T-helper 9 cell (primary cell): Measurements from ENCODE around the gene USP10.
"Not testable (repeated sequence)": the region's sequence is repeated elsewhere in the genome, so short reads cannot be mapped to it uniquely, and the experiment has no call there.

Experiments
- DNase-seq: peaks from one replicate; pipeline ENCODE4 v3.0.0-alpha.2; 2020

USP10 gene

GRCh38 chr16:84673561-84673960 is 26.2 kb upstream of the USP10 start:
- no peak for DNase-seq

- DNase-seq = no peak
These were observed 24.4 kb upstream of the USP10 start for GRCh38 chr16:84675423-84675822.

- DNase-seq = no peak
These were observed 23.9 kb upstream of the USP10 start for GRCh38 chr16:84675884-84676283.

- no peak for DNase-seq
These were observed 22.6 kb upstream of the USP10 start for GRCh38 chr16:84677017-84677803.

- DNase-seq = no peak
These were observed 22.0 kb upstream of the USP10 start for GRCh38 chr16:84677849-84678248.

GRCh38 chr16:84678541-84678940 is 21.3 kb upstream of the USP10 start:
- no peak for DNase-seq

DNA sequence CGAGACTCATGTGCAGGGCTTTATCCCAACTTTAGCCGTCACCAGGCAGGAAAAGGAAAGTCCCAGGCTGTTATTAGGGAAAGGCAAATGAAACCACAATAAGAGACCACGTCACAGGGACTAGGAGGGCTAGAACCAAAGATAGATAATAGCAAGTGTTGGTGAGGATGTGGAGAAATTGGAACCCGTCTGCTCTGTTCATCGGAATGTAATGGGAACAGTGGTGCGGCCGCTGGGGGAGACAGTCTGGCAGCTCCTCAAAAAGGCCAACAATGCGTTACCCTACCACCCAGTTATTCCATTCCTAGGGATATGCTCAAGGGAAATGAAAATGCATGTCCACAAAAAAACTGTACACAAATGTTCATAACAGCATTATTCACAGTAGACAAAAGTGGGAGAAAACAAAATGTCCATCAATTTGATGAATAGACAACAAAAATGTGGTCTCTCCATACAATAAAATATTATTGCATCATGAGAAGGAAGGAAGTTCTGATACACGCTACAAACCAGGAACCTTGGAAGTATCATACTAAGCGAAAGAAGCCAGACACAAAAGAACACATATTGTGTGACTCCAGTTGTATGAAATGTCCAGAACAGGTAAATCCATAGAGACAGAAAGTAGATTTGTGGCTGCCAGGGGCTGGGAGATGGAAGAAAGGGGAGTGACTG is 19.5 kb upstream of the USP10 start:
- no peak for DNase-seq

DNA sequence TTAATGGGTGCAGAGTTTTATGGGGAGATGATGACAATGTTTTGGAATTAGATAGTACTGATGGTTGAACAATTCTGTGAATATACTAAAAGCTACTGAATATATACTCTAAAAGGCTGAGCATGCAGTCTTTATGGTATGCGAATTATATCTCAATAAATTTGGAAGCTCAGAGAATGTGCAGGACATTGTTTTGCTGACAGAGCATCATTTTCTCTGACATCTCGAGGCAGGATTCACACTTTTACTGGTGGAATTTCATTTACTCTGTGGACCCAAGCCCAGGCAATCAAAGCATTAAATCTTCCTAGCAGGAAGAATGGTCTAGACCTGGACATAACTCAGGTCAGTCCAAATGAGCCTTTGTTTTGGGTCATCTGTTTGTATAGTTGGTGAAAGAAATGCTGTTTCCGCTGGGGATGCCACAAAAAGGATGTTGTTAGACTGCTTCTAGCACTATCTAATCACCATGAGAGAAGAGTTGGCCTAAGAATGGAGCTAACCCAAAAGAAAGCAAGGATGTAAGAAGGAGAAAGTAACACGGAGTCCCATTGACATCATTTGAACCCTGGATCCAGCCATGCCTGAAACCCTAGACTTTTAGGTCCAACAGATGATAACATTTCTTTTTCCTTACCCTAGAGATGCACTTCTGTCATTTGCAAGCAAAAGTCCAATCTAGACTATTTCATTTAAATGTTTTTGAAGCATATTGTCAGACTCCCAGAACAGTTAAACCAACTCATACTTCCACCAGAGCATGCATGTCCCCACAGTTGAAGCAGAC is 18.8 kb upstream of the USP10 start:
- no peak for DNase-seq

DNA sequence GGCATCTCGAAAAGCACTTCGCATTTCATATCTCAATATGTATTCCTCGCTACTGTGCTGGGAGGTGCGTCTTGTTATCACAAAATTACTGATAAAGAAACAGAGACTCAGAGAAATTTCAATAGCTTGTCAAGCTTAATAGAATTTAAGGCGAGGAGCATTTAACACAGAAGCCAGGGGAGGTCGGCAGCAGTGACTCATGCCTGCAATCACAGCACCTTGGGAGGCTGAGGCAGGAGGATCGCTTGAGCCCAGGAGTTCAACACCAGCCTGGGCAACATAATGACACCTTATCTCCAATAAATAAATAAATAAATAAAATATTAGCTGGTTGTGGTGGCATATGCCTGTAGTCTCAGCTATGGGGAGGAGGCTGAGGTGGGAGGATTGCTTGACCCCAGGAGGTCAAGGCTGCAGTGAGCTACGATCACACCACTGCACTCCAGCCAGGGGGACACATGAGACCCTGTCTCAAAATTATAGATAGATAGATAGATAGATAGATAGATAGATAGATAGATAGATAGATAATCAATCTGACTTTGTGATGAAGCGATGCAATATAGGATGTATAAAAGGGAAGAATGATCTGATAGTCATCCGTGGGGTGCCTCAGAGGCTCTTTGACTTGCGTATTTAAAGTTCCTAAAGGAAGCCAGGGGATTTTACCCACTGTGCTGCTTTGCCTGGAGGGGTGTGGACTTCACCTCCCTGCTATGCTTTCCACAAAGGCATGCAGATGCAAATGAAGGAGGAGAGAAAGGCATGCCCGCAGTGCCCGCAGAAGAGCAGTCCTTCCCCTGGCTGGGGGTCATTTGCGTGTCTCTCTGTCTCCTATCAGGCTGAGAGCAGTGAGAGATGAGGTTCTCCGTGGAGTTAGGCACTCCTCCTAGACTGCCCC is 15.9 kb upstream of the USP10 start:
- no peak for DNase-seq

DNA sequence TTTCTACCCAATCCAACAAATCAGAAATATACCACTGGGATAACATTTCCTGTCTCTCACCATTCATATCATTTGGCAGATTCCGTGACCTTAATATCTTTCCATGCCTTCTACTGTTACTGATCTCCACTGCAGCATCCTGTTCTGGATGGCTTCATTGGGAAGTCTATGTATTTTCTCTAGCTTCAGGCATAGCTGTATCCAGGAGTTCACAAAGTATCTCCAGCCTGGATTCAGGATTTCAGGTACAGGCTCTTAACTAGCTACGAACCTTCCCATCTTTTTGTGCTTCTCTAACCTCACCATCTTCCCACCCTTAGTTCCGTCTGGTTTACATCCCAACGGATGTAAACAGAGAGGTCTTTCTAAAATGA is 15.2 kb upstream of the USP10 start:
- DNase-seq = no peak

DNA sequence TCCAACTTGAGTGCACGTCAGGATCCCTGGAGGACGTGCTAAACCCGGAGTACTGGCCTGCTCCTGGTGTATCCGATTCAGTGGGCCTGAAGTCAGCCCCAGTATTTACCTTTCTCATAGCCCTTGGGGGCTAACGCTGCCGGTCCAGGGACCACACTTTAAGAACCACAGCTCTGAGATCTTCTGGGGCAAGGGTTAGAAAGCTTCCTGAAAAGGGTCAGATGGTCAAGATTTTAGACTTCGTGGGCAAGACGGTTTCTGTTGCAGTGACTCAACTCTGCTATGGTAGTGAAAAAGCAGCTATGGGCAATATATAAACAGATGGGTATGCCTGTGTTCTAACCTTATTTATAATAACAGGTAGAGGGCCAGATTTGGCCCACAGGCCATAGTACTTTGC is 14.6 kb upstream of the USP10 start:
- no peak for DNase-seq

- no peak for DNase-seq
These were observed 13.0 kb upstream of the USP10 start for GRCh38 chr16:84686707-84687298.

DNA sequence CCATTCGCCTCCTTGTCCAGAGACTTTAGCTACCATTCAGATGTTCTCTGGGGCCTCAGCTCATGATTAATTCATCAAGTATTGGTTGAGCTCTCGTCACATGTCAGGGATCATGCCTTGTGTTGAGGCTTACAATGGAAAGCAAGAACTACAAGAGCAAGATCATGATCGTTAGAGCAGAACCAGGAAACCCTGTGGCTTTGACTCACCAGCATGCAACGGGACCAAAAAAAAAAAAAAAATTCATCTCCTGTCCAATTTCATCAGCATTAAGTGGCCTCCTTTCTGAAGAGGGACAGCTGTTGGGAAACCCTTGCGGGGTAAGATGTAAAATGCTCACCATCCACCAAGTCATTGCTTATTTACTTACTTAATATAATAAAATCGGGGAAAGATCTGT is 12.1 kb upstream of the USP10 start:
- DNase-seq = no peak

GRCh38 chr16:84688163-84688562 is 11.6 kb upstream of the USP10 start:
- not testable (repeated sequence) for DNase-seq

GRCh38 chr16:84689111-84689510 is 10.7 kb upstream of the USP10 start:
- no peak for DNase-seq

- DNase-seq = no peak
These were observed 9.5 kb upstream of the USP10 start for GRCh38 chr16:84690088-84690819.

DNA sequence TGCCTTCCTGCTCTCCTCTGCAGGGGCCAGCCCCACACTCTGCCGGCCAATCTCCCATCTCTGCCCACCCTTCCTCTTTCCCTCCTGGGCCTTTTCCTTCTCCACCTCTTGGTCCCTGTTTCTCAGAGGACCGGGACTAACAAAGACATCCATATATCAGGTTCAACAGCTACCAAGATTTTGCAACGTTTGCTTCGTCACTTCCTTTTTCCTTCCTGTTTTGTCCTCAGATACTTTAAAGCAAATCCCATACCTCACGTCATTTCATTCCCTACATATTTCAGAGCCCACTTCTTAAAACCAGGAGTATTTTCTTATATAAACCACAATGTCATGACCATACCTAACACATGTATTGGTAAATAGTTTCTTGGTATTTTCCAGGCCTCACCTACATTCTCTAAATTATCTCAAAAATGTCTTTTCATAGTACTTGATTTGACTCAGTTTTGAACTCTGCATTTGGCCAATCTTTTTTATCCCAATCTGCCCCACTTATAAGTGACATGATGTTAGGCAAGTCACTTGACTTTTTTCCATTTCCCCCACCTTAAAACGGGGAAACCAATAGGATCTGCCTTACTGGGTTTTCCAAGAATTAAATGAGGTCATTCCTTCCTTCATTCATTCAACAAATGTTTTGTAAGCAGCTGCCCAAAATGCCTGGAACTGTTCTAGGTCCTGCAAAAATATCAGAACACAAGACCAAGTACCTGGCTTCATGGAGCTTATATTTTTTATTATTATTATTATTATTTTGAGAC is 7.2 kb upstream of the USP10 start:
- DNase-seq = no peak

DNA sequence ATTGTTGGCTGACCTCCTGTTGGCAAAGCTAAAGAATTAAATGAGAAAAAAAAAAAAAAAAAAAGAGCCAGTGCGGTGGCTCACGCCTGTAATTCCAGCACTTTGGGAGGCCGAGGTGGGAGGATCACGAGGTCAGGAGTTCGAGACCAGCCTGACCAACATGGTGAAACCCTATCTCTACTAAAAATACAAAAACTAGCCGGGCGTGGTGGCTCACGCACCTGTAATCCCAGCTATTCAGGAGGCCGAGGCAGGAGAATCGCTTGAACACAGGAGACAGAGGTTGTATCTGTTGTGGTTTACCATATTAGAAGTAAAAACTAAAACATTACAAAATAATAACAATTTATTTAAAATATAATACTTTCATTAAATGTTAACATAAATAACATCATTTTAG is 5.9 kb upstream of the USP10 start:
- not testable (repeated sequence) for DNase-seq

- no peak for DNase-seq
These were observed 4.8 kb upstream of the USP10 start for GRCh38 chr16:84694980-84695379.

GRCh38 chr16:84699147-84699711 is 571 bp upstream of the USP10 start:
- DNase-seq = no peak
